GM18499 (cell line): ENCODE measurements around the gene PPM1D.
"Not testable (repeated sequence)": the region's sequence is repeated elsewhere in the genome, so short reads cannot be mapped to it uniquely, and the experiment has no call there.

Experiments
- ATAC-seq: cut with Tn5 transposase; IDR thresholded peaks from one replicate; pipeline ENCODE4 v1.9.1; 2021; ENCODE audit warnings: moderate number of reproducible peaks; ENCODE audit not compliant: insufficient read depth, unreplicated experiment

PPM1D gene

DNA sequence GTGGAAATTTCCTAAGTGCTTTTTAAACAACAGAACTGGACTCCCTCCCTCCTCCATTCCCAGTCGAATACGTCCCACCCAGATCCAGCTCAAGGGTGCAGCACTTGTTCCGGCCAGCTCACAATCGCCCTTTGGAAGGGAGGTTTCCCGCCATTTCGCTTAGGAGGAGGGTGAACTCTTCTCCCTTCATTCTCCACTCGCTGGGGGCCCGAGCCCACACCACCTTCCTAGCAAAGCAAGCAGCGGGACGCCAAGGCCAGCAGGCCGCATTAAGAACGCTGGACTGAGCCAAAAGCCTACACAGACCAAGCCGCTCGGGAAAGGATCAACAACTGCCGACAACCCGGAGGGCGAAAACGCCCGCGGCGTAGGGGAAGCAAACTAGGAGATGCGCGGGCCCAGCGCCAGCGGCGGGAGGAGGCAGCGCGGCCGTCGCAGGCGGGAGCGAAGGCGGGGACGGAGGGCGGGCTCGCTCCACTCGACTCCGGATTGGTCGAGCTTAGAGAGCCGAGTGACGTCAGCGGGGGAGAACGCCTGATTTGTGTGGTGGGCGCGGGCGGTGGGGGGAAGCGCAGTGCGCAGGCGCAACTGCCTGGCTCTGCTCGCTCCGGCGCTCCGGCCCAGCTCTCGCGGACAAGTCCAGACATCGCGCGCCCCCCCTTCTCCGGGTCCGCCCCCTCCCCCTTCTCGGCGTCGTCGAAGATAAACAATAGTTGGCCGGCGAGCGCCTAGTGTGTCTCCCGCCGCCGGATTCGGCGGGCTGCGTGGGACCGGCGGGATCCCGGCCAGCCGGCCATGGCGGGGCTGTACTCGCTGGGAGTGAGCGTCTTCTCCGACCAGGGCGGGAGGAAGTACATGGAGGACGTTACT lies at the start of gene PPM1D:
PPM1D (plus strand) TSS at position 574 of the 870 bp plus-strand sequence; CDS start at position 796, 222 bp downstream.
- ATAC-seq = peak; percentile 58

- ATAC-seq = not testable (repeated sequence)
Measured at GRCh38 chr17:60552255-60552654, 47.7 kb upstream of the PPM1D start.

- ATAC-seq = no peak
Measured at GRCh38 chr17:60554377-60554788, 45.6 kb upstream of the PPM1D start.

DNA sequence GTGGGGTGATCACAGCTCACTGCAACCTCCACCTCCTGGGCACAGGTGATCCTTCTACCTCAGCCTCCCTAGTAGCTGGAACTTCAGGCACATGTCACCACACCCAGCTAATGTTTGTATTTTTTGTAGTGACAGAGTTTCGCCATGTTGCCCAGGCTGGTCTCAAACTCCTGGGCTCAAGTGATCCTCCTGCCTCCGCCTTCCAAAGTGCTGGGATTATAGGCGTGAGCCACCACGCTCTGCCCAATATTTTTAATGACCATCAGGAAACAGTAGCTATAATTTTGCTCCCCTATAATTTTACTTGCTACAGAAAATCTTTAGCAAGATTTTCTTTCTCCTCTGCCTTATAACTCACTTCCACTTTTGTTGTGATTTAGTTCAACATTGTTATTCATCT lies 44.2 kb upstream of the PPM1D start:
- ATAC-seq = no peak

DNA sequence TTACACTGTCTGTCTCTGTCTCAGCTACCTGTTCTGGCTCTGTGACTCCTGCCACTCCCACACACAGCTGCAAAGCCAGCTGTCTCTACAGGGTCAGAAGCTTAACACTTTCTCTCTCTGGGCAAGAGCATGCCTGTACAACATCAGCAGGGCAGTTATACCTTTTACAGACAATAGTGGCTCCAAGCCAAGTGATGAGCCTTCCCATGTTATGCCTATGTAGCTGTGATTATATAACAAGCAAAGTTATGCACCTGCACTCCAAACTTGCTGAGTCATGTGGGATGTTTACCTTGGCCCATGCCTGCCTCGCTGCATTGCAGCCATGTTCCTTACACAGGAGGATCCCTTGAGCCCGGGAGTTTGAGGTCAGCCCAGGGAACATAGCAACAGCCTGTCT lies 42.2 kb upstream of the PPM1D start:
- ATAC-seq = no peak

GRCh38 chr17:60559659-60559994 lies 40.4 kb upstream of the PPM1D start:
- ATAC-seq = no peak

- no peak for ATAC-seq
Measured at GRCh38 chr17:60559995-60560859, 39.8 kb upstream of the PPM1D start.

- no peak for ATAC-seq
Measured at GRCh38 chr17:60560860-60561257, 39.1 kb upstream of the PPM1D start.

DNA sequence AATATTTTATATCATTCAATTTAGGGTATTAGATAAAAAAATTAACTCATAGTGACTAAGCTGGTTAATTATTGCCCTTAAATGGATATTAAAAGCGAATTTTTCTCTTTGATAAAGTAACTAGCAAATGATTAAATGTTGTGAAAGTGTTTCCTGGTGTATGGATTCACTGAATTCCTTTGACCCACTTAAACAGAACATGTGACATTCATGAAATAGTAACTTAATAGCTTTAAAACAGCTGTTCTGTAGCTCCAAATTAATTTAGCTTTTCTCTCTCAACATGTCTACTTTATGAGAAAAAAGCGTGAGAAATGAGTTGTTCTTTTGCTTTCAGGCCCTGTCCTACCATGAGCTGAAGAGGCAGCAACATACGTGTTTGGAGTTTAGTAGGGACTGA lies 37.6 kb upstream of the PPM1D start:
- ATAC-seq = no peak

DNA sequence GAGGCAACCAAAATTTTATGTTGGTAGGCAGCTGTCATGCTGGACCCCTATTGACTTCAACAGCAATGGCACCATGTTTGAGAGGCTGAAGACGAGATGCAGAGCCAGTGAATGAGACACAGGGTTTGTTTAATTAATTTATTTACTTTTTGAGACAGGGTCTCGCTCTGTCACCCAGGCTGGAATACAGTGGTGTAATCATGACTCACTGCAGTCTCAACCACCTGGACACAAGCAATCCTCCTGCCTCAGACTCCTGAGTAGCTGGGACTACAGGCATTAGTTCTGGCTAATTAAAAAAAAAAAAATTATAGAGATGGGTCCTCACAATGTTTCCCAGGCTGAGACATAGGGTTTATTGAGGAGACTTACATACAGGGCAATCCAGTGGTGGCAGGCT lies 36.2 kb upstream of the PPM1D start:
- no peak for ATAC-seq

DNA sequence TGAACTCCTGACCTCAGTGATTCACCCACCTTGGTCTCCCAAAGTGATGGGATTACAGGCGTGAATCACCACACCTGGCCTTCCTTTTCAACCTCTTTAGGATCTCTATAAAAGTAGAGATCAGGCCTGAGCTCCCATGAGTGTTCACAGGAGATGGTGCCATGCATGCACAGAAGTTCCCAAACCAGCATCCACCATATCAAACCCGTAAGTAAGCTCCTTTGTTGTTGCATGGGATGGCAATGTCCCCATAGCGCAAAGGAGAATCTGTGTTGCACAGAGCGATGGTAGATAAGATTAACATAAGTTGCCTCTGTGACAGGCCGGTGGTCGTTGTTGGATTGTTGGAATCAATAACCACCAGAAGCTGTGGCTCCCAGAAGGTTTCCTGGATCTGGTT lies 34.8 kb upstream of the PPM1D start:
- ATAC-seq = no peak

- ATAC-seq = no peak
Measured at GRCh38 chr17:60573236-60574051, 26.5 kb upstream of the PPM1D start.

DNA sequence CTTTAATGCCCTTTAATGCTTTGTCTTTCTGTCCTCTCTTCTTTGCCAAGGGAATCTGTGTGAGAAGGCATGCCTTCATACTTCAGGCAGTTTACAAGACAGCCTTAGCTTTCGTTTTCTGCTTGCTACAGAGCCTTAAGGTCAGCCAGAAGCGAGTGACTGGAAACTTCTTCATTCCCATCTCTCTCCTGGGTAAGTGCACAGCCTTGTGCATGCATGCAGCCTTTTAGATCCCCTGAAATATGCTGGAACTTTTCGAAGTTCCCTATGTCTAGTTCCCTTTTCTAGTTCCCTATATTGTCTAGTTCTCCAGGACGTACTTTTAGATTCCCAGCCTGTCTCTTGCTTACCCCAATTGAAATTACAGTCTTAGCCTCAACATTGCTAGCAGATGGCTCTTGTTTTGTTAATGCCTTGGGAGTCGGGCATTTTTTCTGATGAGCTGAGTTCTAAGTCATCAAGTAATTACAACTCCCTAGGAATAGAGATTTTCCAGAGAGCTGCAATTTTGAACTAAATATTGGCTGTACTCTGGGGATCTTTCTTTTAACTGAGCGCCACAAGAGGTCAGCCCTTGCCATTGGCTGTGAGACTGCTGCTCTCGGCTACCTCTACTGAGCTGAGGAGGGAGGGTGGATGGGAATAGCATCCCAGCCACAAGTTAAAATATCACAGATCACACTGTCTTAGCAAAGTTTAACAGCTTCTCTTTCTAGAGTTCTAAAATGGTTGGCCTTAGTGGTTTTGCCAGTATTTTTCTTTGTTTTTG lies 22.7 kb upstream of the PPM1D start:
- ATAC-seq = no peak

GRCh38 chr17:60579090-60579489 lies 20.9 kb upstream of the PPM1D start:
- no peak for ATAC-seq

DNA sequence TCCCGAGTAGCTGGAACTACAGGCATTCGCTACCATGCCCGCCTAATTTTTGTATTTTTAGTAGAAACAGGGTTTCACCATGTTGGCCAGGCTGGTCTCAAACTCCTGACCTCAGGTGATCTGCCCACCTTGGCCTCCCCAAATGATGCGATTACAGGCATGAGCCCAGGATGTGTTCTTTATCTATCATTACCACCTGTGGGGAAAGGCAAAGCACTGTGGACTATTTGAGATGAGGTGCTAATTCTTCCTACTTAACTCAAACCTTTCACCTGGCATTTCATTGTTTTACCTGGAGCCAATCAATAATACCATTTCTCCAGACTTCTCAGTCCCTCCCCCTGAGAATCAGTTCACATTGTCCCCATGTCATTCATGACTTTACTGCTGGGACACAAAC lies 20.4 kb upstream of the PPM1D start:
- no peak for ATAC-seq

DNA sequence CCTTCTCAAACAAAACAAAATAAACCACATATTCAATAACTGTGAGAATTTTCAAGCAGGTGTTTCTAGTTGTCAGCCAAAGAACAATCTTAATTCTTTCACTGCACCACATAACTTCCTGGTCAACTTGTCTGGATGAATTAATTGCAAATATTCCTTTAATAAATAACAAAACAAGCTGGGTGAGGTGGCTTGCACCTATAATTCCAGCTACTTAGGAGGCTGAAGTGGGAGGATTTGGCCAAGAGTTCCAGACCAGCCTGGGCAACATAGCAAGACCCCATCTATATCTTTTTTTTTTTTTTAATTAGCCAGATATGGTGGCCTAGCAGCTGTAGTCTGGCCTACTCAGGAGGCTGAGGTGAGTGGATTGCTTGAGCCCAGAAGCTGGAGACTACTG lies 17.0 kb upstream of the PPM1D start:
- no peak for ATAC-seq

- ATAC-seq = no peak
Measured at GRCh38 chr17:60585887-60586286, 14.1 kb upstream of the PPM1D start.

- no peak for ATAC-seq
Measured at GRCh38 chr17:60586288-60586974, 13.6 kb upstream of the PPM1D start.

GRCh38 chr17:60590070-60590469 lies 9.9 kb upstream of the PPM1D start:
- ATAC-seq = no peak
